NCI-H2171 treated with DMSO at 0.1 percent for 48 hours (cell line): ENCODE measurements around the gene PDE5A.
A peak's percentile ranks its signal among the peaks of the same experiment; 100 is the strongest.
"Not testable (repeated sequence)": the region's sequence is repeated elsewhere in the genome, so short reads cannot be mapped to it uniquely, and the experiment has no call there.

Experiments used
- DNase-seq: peaks from one replicate; lab custom pipeline; 2025; lab: John Stamatoyannopoulos, UW

Gene PDE5A

GRCh38 chr4:119628281-119629141 is at the start of gene PDE5A:
Gene PDE5A (minus strand): TSS chr4:119628804. CDS start chr4:119628671, 133 bp downstream.
- peak; percentile 79 for DNase-seq

GRCh38 chr4:119676101-119676500 is 47.5 kb upstream of the PDE5A start:
- DNase-seq, result no peak

GRCh38 chr4:119675391-119675790 is 46.8 kb upstream of the PDE5A start:
- no peak for DNase-seq

GRCh38 chr4:119672938-119673337 is 44.3 kb upstream of the PDE5A start:
- DNase-seq, result no peak

GRCh38 chr4:119672086-119672485 is 43.5 kb upstream of the PDE5A start:
- no peak for DNase-seq

GRCh38 chr4:119671205-119671604 is 42.6 kb upstream of the PDE5A start:
- DNase-seq, result no peak

GRCh38 chr4:119667802-119668201 is 39.2 kb upstream of the PDE5A start:
- DNase-seq, result no peak

GRCh38 chr4:119666653-119667091 is 38.1 kb upstream of the PDE5A start:
- no peak for DNase-seq

GRCh38 chr4:119665752-119666151 is 37.1 kb upstream of the PDE5A start:
- no peak for DNase-seq

- DNase-seq, result no peak
Observed at GRCh38 chr4:119664168-119664907, 35.7 kb upstream of the PDE5A start.

- DNase-seq, result no peak
Observed at GRCh38 chr4:119663160-119663788, 34.7 kb upstream of the PDE5A start.

GRCh38 chr4:119662612-119663011 is 34.0 kb upstream of the PDE5A start:
- DNase-seq, result not testable (repeated sequence)

GRCh38 chr4:119661231-119661630 is 32.6 kb upstream of the PDE5A start:
- DNase-seq, result no peak

- peak; percentile 1 for DNase-seq
Observed at GRCh38 chr4:119659576-119659975, 31.0 kb upstream of the PDE5A start.

GRCh38 chr4:119657111-119657611 is 28.6 kb upstream of the PDE5A start:
- no peak for DNase-seq

GRCh38 chr4:119656342-119656741 is 27.7 kb upstream of the PDE5A start:
- DNase-seq, result no peak

GRCh38 chr4:119655111-119655837 is 26.7 kb upstream of the PDE5A start:
- DNase-seq, result no peak

GRCh38 chr4:119653990-119654389 is 25.4 kb upstream of the PDE5A start:
- no peak for DNase-seq

- DNase-seq, result no peak
Observed at GRCh38 chr4:119652998-119653397, 24.4 kb upstream of the PDE5A start.

GRCh38 chr4:119648398-119648797 is 19.8 kb upstream of the PDE5A start:
- no peak for DNase-seq

GRCh38 chr4:119647558-119647957 is 19.0 kb upstream of the PDE5A start:
- no peak for DNase-seq
